H9 (cell line): ENCODE data around the gene TTC9B. TPM values are rescaled to one million over a fixed set of nuclear protein-coding genes. Genes with fewer than 3 reads are reported as not detected.

Experiments used
- DNase-seq: peaks from one replicate; pipeline ENCODE4 v3.0.0-alpha.2; 2017
- H2AFZ ChIP-seq: one replicate; pipeline ENCODE4 v1.6.1; 2013; ENCODE audit warnings: mild to moderate bottlenecking, low read length, control low read depth, moderate library complexity
- H2AK5ac ChIP-seq: 2 replicates; pipeline ENCODE4 v1.6.1; 2013; ENCODE audit warnings: low read length, control low read depth, mixed read lengths; ENCODE audit not compliant: insufficient read length
- H2BK120ac ChIP-seq: one replicate; pipeline ENCODE4 v1.6.1; 2013; ENCODE audit warnings: low read depth, mild to moderate bottlenecking, low read length, control low read depth, inconsistent platforms; ENCODE audit not compliant: poor library complexity, severe bottlenecking
- H2BK12ac ChIP-seq: 2 replicates; pipeline ENCODE4 v1.6.1; 2013; ENCODE audit warnings: low read length, control low read depth, mixed read lengths, low read depth; ENCODE audit not compliant: insufficient read length
- H2BK15ac ChIP-seq: 2 replicates; pipeline ENCODE4 v1.6.1; 2013; ENCODE audit warnings: low read depth, low read length, control low read depth
- H2BK20ac ChIP-seq: one replicate; pipeline ENCODE4 v1.6.1; 2013; ENCODE audit warnings: low read depth, mild to moderate bottlenecking, low read length, control low read depth, inconsistent platforms; ENCODE audit not compliant: poor library complexity, severe bottlenecking
- H2BK5ac ChIP-seq: 2 replicates; pipeline ENCODE4 v1.6.1; 2013; ENCODE audit warnings: low read length, control low read depth, mixed read lengths; ENCODE audit not compliant: insufficient read length
- H3K14ac ChIP-seq: 2 replicates; pipeline ENCODE4 v1.6.1; 2013; ENCODE audit warnings: low read length, control low read depth; ENCODE audit not compliant: insufficient read depth
- H3K18ac ChIP-seq: 2 replicates; pipeline ENCODE4 v1.6.1; 2013; ENCODE audit warnings: low read depth, mild to moderate bottlenecking, mixed read lengths, low read length, control low read depth; ENCODE audit not compliant: insufficient read length
- H3K23ac ChIP-seq: 2 replicates; pipeline ENCODE4 v1.6.1; 2013; ENCODE audit warnings: low read length, control low read depth, mixed read lengths, low read depth; ENCODE audit not compliant: insufficient read length
- H3K23me2 ChIP-seq: 2 replicates; pipeline ENCODE4 v1.6.1; 2013; ENCODE audit warnings: low read depth, mild to moderate bottlenecking, mixed read lengths, low read length, control low read depth; ENCODE audit not compliant: insufficient read length, poor library complexity, severe bottlenecking
- H3K27ac ChIP-seq: 2 replicates; pipeline ENCODE4 v1.5.1; 2013; ENCODE audit warnings: low read length, control low read depth, mixed read lengths, low read depth; ENCODE audit not compliant: insufficient read length
- H3K27me3 ChIP-seq: 2 replicates; pipeline ENCODE4 v1.6.1; 2013; ENCODE audit warnings: low read length, control low read depth, inconsistent platforms; ENCODE audit not compliant: insufficient read depth
- H3K4ac ChIP-seq: 2 replicates; pipeline ENCODE4 v1.6.1; 2013; ENCODE audit warnings: low read depth, mild to moderate bottlenecking, control low read depth, inconsistent platforms, low read length, moderate library complexity
- H3K4me1 ChIP-seq: 2 replicates; pipeline ENCODE4 v1.6.1; 2013; ENCODE audit warnings: low read length, control low read depth, inconsistent platforms; ENCODE audit not compliant: insufficient read depth
- H3K4me2 ChIP-seq: 2 replicates; pipeline ENCODE4 v1.6.1; 2013; ENCODE audit warnings: low read length, control low read depth, mixed read lengths; ENCODE audit not compliant: insufficient read length, insufficient read depth
- H3K56ac ChIP-seq: 2 replicates; pipeline ENCODE4 v1.6.1; 2013; ENCODE audit warnings: low read depth, mild to moderate bottlenecking, mixed read lengths, low read length, control low read depth; ENCODE audit not compliant: insufficient read length
- H3K79me1 ChIP-seq: 2 replicates; pipeline ENCODE4 v1.6.1; 2013; ENCODE audit warnings: low read depth, mild to moderate bottlenecking, moderate library complexity, low read length, control low read depth, inconsistent platforms; ENCODE audit not compliant: insufficient read depth, poor library complexity, severe bottlenecking
- H3K79me2 ChIP-seq: 2 replicates; pipeline ENCODE4 v1.6.1; 2013; ENCODE audit warnings: low read length, control low read depth, inconsistent platforms; ENCODE audit not compliant: insufficient read depth
- H3K9ac ChIP-seq: 2 replicates; pipeline ENCODE4 v1.6.1; 2013; ENCODE audit warnings: low read length, control low read depth, mixed read lengths; ENCODE audit not compliant: insufficient read length; ENCODE audit errors: extremely low read depth
- H3K9me3 ChIP-seq: one replicate; pipeline ENCODE4 v1.6.1; 2013; ENCODE audit warnings: low read depth, low read length, inconsistent platforms; ENCODE audit not compliant: control insufficient read depth
- H3T11ph ChIP-seq: one replicate; pipeline ENCODE4 v1.6.1; 2013; ENCODE audit warnings: mild to moderate bottlenecking, low read length, control low read depth, inconsistent platforms
- H4K20me1 ChIP-seq: one replicate; pipeline ENCODE4 v1.6.1; 2013; ENCODE audit not compliant: control insufficient read depth, insufficient read length, insufficient read depth
- H4K5ac ChIP-seq: 2 replicates; pipeline ENCODE4 v1.6.1; 2013; ENCODE audit warnings: low read depth, mild to moderate bottlenecking, mixed read lengths, low read length, control low read depth; ENCODE audit not compliant: insufficient read length
- H4K8ac ChIP-seq: replicated peaks from 2 replicates; pipeline ENCODE4 v1.6.1; 2013; ENCODE audit warnings: low read length, control low read depth, mixed read lengths, low read depth; ENCODE audit not compliant: insufficient read length
- H4K91ac ChIP-seq: 2 replicates; pipeline ENCODE4 v1.6.1; 2013; ENCODE audit warnings: low read depth, mild to moderate bottlenecking, moderate library complexity, mixed read lengths, low read length, control low read depth; ENCODE audit not compliant: insufficient read length
- H3K27ac Mint-ChIP-seq, 3 experiments: 2 replicates in 2 of 3; 3 replicates in 1 of 3; pipeline ENCODE4 v1.8.0; 2020 to 2021; ENCODE audit warnings: mixed read lengths in 3 of 3, mild to moderate bottlenecking in 1 of 3, moderate library complexity in 1 of 3
- H3K27me3 Mint-ChIP-seq: 2 replicates; pipeline ENCODE4 v1.8.0; 2021; ENCODE audit warnings: low read depth, mild to moderate bottlenecking, moderate library complexity, mixed read lengths
- H3K36me3 Mint-ChIP-seq, 3 experiments: 2 replicates in 2 of 3; 3 replicates in 1 of 3; pipeline ENCODE4 v1.8.0; 2020 to 2021; ENCODE audit warnings: low read depth in 3 of 3, mixed read lengths in 3 of 3; ENCODE audit not compliant: insufficient read depth in 1 of 3
- H3K4me1 Mint-ChIP-seq, 2 experiments: 2 replicates each; pipeline ENCODE4 v1.8.0; 2020; ENCODE audit warnings: mixed read lengths in 2 of 2
- H3K4me3 Mint-ChIP-seq, 2 experiments: 2 replicates in 1 of 2; 3 replicates in 1 of 2; pipeline ENCODE4 v1.8.0; 2020 to 2021; ENCODE audit warnings: mild to moderate bottlenecking in 2 of 2, mixed read lengths in 2 of 2, moderate library complexity in 1 of 2
- H3K9me3 Mint-ChIP-seq, 2 experiments: 2 replicates in 1 of 2; 3 replicates in 1 of 2; pipeline ENCODE4 v1.8.0; 2020; ENCODE audit warnings: mild to moderate bottlenecking in 2 of 2, mixed read lengths in 2 of 2, moderate library complexity in 1 of 2
- WGBS: extraction: QIAGEN DNeasy Blood & Tissue Kit; methylation state at CpG from one replicate; pipeline ENCODE4 v1.1.7; 2013; ENCODE audit warnings: missing lambda C conversion rate, low lambda C conversion rate, mixed read lengths; ENCODE audit not compliant: insufficient read length; ENCODE audit errors: extremely low coverage; 5-methylcytosine and 5-hydroxymethylcytosine counted together
- total RNA-seq: library from RNA; stranded (reverse); gene quantifications from 2 replicates; pipeline ENCODE4 v1.2.1, GENCODE V29; 2021
- TF ChIP-seq, protein P1 (sequence below): fragments of 200-600 bp; sonication (generic); conservative IDR thresholded peaks from 3 replicates; pipeline ENCODE4 v1.8.0; 2021; ENCODE audit warnings: antibody characterized with exemption, mild to moderate bottlenecking

Gene TTC9B
- total RNA-seq, 1 experiment from 2014 or later: 0.15 TPM

- Histone ChIP-seq H2BK120ac (no peak overlapping the region), H3K9ac (no peak overlapping the region), H2BK5ac (no peak overlapping the region), H4K5ac (no peak overlapping the region), H4K20me1 (no peaks in the 10 kb centered on the region), H4K8ac (no peak overlapping the region), H3K79me2 (no peaks in the 10 kb centered on the region), H2AK5ac (no peak overlapping the region), H3K23ac (no peak overlapping the region), H3K14ac (no peak overlapping the region), H2BK12ac (no peak overlapping the region), H3K9me3 (no peaks in the 10 kb centered on the region), H3K4me1 (no peaks in the 10 kb centered on the region), H4K91ac (no peak overlapping the region), H3K4me2 (peak overlapping the region; percentile 65), H3K27me3 (no peaks in the 10 kb centered on the region; the same call in 1 of the 2 replicates), H3K27ac (no peak overlapping the region), H3K23me2 (no peaks in the 10 kb centered on the region), H3K79me1 (no peaks in the 10 kb centered on the region), H2BK15ac (no peak overlapping the region), H3T11ph (no peak overlapping the region), H2BK20ac (no peak overlapping the region), H3K56ac (no peak overlapping the region), H2AFZ (no peak overlapping the region), H3K18ac (no peak overlapping the region), H3K4ac (no peak overlapping the region)
- Mint-ChIP-seq H3K27ac (no peak overlapping the region; a peak in 1 of 7 replicates), H3K4me1 (peaks cover 8 to 10% of the 10 kb centered on the region in 2 experiments), H3K27me3 (peaks cover 37% of the 10 kb centered on the region), H3K36me3 (peaks cover 0 to 12% (median 1%) of the 10 kb centered on the region in 3 experiments; a peak in 4 of 7 replicates), H3K4me3 (peak overlapping the region; percentile 25 to 44; a peak in 4 of 5 replicates), H3K9me3 (no peaks in the 10 kb centered on the region; a peak in 2 of 5 replicates)
- no CpG with 5 or more reads among the region's 23 CpGs for WGBS
- TF ChIP-seq, protein P1, sequence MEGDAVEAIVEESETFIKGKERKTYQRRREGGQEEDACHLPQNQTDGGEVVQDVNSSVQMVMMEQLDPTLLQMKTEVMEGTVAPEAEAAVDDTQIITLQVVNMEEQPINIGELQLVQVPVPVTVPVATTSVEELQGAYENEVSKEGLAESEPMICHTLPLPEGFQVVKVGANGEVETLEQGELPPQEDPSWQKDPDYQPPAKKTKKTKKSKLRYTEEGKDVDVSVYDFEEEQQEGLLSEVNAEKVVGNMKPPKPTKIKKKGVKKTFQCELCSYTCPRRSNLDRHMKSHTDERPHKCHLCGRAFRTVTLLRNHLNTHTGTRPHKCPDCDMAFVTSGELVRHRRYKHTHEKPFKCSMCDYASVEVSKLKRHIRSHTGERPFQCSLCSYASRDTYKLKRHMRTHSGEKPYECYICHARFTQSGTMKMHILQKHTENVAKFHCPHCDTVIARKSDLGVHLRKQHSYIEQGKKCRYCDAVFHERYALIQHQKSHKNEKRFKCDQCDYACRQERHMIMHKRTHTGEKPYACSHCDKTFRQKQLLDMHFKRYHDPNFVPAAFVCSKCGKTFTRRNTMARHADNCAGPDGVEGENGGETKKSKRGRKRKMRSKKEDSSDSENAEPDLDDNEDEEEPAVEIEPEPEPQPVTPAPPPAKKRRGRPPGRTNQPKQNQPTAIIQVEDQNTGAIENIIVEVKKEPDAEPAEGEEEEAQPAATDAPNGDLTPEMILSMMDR: no peak
- DNase-seq: no peak
Observed at GRCh38 chr19:40216013-40216776, 2.0 kb downstream of the TTC9B start.
